Suprapubic skin (tissue), 4 donors: ENCODE data around the gene ADK. TPM values are rescaled to one million over a fixed set of nuclear protein-coding genes. Genes with fewer than 3 reads are reported as not detected.

ENCODE experiments used
- DNase-seq, 2 donors: peaks; one replicate each; pipeline ENCODE4 v3.0.0-alpha.2; 2019; ENCODE audit warnings: low spot score in 2 of 2
- H3K27ac ChIP-seq: fragments of 200-600 bp; sonication (generic); one replicate; pipeline ENCODE4 v1.5.1; 2019
- H3K27me3 ChIP-seq: fragments of 200-600 bp; sonication (generic); one replicate; pipeline ENCODE4 v1.5.1; 2019
- H3K36me3 ChIP-seq: fragments of 200-600 bp; sonication (generic); one replicate; pipeline ENCODE4 v1.5.1; 2019
- H3K4me1 ChIP-seq: fragments of 200-600 bp; sonication (generic); one replicate; pipeline ENCODE4 v1.5.1; 2019
- H3K4me3 ChIP-seq: fragments of 200-600 bp; sonication (generic); one replicate; pipeline ENCODE4 v1.5.1; 2019; ENCODE audit warnings: mild to moderate bottlenecking
- H3K9me3 ChIP-seq: fragments of 200-600 bp; sonication (generic); one replicate; pipeline ENCODE4 v1.5.1; 2019
- EP300 ChIP-seq: sonication (generic); formaldehyde crosslinking; IDR thresholded peaks from one replicate; pipeline ENCODE4 v1.6.1; 2017; ENCODE audit warnings: antibody characterized with exemption
- POLR2A ChIP-seq, 2 donors: fragments of 450-650 bp; IDR thresholded peaks; one replicate each; pipeline ENCODE4 v1.6.1; 2017; ENCODE audit warnings: antibody characterized with exemption in 2 of 2, mild to moderate bottlenecking in 2 of 2, moderate library complexity in 2 of 2
- POLR2AphosphoS5 ChIP-seq, 3 donors: sonication (generic); formaldehyde crosslinking; IDR thresholded peaks; one replicate each; pipeline ENCODE4 v1.6.1; 2017; ENCODE audit warnings: antibody characterized with exemption in 3 of 3
- WGBS: methylation state at CpG from one replicate; pipeline ENCODE4 v1.1.5; 2018; 5-methylcytosine and 5-hydroxymethylcytosine counted together
- total RNA-seq, 4 donors: library from RNA; depleted of rRNA; stranded (reverse); fragments of >200 nt; gene quantifications; one replicate each; pipeline ENCODE4 v1.1.0, GENCODE V29; 2016
- TF ChIP-seq, protein P1 (sequence below), 2 donors: fragments of 200-600 bp in 1 of 2; fragments of 450-650 bp in 1 of 2; sonication (generic) in 1 of 2; IDR thresholded peaks; one replicate each; pipeline ENCODE4 v1.5.1; 2016 to 2019; ENCODE audit warnings: antibody characterized with exemption in 2 of 2, mild to moderate bottlenecking in 1 of 2, moderate library complexity in 1 of 2

Gene ADK
- total RNA-seq, 4 donors from 2014 or later: 33.0 to 57.3 (median 48.0) TPM

DNA sequence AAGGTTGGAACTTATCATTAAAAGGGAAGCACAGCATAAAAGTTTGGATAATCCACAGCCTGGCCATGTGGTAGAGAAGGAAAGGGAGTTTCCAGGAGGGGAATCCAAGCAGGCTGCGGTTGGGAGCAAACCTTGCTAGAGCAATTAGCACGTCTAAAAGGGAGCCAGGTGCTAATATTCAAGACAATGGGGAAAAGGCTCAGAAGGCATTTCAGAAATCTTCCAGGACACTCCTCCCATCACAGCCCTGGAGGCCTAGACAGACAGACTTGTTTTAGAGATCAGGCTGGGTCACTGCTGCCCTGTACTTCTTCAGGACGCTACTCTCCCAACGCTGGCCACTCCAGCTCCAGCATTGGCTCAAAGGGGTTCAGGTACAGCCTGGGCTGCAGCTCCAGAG is 579.2 kb downstream of the ADK start:
- WGBS: 36% methylated on average over 4 of the region's 4 CpGs
- Histone ChIP-seq H3K9me3 (no peaks in the 10 kb centered on the region), H3K27me3 (no peaks in the 10 kb centered on the region), H3K36me3 (no peaks in the 10 kb centered on the region), H3K4me3 (no peak overlapping the region), H3K27ac (no peak overlapping the region), H3K4me1 (no peaks in the 10 kb centered on the region)
- TF ChIP-seq POLR2A (IDR thresholded peaks at IDR 0.05) (no peak), POLR2AphosphoS5 (IDR thresholded peaks at IDR 0.05) (no peak), EP300 (no peak)
- DNase-seq: no peak

DNA sequence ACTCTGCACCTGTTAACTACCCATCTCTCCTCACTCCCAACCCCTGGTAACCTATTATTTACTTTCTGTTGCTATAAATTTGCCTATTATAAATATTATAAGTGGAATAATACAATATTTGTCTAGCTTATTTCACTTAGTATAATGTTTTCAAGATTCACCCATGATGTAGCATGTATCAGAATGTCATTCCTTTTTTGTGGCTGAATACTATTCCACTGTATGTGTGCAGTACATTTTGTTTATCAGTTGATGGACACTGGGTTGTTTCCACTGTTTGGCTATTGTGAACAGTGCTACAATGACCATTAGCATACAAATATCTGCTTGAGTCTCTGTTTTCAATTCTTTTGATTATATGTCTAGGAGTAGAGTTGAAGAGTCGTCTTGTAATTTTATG is 582.6 kb downstream of the ADK start:
- TF ChIP-seq POLR2A (IDR thresholded peaks at IDR 0.05): no peak
- no peak for TF ChIP-seq POLR2AphosphoS5 (IDR thresholded peaks at IDR 0.05)
- TF ChIP-seq, protein P1, sequence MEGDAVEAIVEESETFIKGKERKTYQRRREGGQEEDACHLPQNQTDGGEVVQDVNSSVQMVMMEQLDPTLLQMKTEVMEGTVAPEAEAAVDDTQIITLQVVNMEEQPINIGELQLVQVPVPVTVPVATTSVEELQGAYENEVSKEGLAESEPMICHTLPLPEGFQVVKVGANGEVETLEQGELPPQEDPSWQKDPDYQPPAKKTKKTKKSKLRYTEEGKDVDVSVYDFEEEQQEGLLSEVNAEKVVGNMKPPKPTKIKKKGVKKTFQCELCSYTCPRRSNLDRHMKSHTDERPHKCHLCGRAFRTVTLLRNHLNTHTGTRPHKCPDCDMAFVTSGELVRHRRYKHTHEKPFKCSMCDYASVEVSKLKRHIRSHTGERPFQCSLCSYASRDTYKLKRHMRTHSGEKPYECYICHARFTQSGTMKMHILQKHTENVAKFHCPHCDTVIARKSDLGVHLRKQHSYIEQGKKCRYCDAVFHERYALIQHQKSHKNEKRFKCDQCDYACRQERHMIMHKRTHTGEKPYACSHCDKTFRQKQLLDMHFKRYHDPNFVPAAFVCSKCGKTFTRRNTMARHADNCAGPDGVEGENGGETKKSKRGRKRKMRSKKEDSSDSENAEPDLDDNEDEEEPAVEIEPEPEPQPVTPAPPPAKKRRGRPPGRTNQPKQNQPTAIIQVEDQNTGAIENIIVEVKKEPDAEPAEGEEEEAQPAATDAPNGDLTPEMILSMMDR (IDR thresholded peaks at IDR 0.05): no peak
- TF ChIP-seq EP300: no peak
- DNase-seq: no peak
- H3K4me1 ChIP-seq: no peaks in the 10 kb centered on the region
- no peaks in the 10 kb centered on the region for H3K27me3 ChIP-seq
- H3K4me3 ChIP-seq: no peak overlapping the region
- H3K27ac ChIP-seq: no peak overlapping the region
- no peaks in the 10 kb centered on the region for H3K9me3 ChIP-seq
- 97% methylated on average over 1 of the region's 1 CpG for WGBS
- no peaks in the 10 kb centered on the region for H3K36me3 ChIP-seq

DNA sequence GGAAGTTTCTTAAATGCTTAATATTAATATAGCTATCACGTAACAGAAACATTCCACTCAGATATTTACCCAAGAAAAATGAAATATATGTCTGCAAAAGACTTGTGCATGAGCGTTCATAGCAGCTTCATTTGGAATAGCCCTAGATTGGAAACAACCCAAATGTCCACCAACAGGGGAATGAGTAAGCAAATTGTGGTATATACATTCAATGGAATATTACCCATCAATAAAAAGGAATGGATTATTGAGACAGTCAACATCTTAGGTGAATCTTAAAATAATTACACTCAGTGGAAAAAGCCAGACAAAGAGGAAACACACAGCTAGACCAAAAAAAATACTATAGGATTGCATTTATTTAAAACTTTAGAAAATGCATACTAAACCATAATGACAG is 585.0 kb downstream of the ADK start:
- no peak for DNase-seq

DNA sequence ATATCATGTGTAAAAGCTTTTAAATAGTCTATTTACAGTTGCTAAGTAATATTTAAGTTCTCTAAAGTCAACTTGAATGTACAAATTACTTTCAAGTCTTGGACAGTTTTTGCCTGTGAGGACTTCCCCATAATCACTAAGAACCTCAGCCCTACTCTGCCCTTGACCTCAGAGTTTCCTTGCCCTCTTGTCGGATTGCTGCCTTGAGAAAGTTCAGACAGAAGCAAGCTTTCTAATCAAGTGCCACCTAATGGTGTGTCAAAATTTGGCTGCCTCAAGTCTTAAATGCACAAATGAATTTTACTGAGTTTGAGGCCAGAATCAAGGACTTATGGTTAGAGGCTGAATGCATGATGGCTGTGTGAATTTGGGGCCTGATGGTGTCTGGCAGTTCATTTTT is 587.0 kb downstream of the ADK start:
- Histone ChIP-seq H3K4me1 (no peaks in the 10 kb centered on the region), H3K36me3 (no peaks in the 10 kb centered on the region), H3K27ac (no peak overlapping the region), H3K9me3 (no peaks in the 10 kb centered on the region), H3K4me3 (no peak overlapping the region), H3K27me3 (no peaks in the 10 kb centered on the region)
- no peak for TF ChIP-seq POLR2A (IDR thresholded peaks at IDR 0.05)
- no peak for TF ChIP-seq EP300
- TF ChIP-seq, protein P1 (IDR thresholded peaks at IDR 0.05): no peak
- no peak for TF ChIP-seq POLR2AphosphoS5 (IDR thresholded peaks at IDR 0.05)
- 70% methylated on average over 1 of the region's 1 CpG for WGBS
- no peak for DNase-seq

More for the DNA sequence above, 585.0 kb downstream of the ADK start:
- Histone ChIP-seq H3K4me1 (no peaks in the 10 kb centered on the region), H3K27me3 (no peaks in the 10 kb centered on the region), H3K27ac (no peak overlapping the region), H3K9me3 (no peaks in the 10 kb centered on the region), H3K4me3 (no peak overlapping the region), H3K36me3 (no peaks in the 10 kb centered on the region)
- TF ChIP-seq POLR2A (IDR thresholded peaks at IDR 0.05): no peak
- TF ChIP-seq POLR2AphosphoS5 (IDR thresholded peaks at IDR 0.05): no peak
- TF ChIP-seq, protein P1 (IDR thresholded peaks at IDR 0.05): no peak
- no peak for TF ChIP-seq EP300
- 98% methylated on average over 2 of the region's 2 CpGs for WGBS

DNA sequence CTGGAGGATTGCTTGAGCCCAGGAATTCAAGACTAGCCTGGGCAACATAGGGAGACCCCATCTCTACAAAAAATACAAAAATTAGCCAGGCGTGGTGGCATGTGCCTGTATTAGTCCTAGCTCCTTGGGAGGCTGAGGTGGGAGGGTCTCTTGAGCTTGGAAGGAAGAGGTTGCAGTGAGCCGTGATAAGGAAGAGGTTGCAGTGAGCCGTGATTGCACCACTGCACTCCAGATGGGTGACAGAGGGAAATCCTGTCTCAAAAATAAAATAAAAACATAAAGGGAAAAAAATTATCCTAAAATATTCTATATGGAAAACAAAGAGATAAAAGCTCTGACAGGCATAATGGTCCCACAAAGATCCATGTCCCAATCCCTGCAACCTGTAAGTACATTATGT is 587.5 kb downstream of the ADK start:
- WGBS: 55% methylated on average over 3 of the region's 3 CpGs
- Histone ChIP-seq H3K9me3 (no peaks in the 10 kb centered on the region), H3K27me3 (no peaks in the 10 kb centered on the region), H3K36me3 (no peaks in the 10 kb centered on the region), H3K4me1 (no peaks in the 10 kb centered on the region), H3K4me3 (no peak overlapping the region), H3K27ac (no peak overlapping the region)
- no peak for DNase-seq
- TF ChIP-seq POLR2AphosphoS5 (IDR thresholded peaks at IDR 0.05) (no peak), EP300 (no peak), POLR2A (IDR thresholded peaks at IDR 0.05) (no peak)
- TF ChIP-seq, protein P1 (IDR thresholded peaks at IDR 0.05): no peak

DNA sequence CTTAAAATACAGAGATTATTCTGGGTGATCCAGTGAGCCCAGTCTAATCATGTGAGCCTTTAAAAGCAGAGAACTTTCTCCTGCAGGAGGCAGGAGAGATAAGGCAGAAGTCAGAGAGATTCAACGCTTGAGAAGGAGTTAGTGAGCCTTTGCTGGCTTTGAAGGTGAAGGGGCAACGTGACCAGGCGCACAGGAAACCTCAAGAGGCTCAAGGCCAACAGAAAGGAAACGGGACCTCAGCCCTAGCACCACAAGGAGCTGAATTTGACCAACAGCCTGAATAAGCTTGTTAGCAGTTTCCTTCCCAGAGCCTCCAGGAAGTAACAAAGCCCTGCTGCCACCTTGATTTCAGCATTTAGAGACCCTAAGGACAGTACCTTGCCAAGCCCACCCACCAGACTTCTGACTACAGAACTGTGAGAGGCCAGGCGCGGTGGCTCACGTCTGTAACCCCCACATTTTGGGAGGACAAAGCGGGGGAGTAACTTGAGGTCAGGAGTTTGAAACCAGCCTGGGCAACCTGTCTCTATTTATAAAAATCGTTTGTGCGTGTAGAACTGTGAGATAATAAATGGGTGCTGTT is 588.1 kb downstream of the ADK start:
- H3K36me3 ChIP-seq: no peaks in the 10 kb centered on the region
- no peaks in the 10 kb centered on the region for H3K27me3 ChIP-seq
- no peak overlapping the region for H3K27ac ChIP-seq
- no peak for DNase-seq
- TF ChIP-seq POLR2AphosphoS5 (IDR thresholded peaks at IDR 0.05) (no peak), EP300 (no peak), POLR2A (IDR thresholded peaks at IDR 0.05) (no peak)
- TF ChIP-seq, protein P1 (IDR thresholded peaks at IDR 0.05): no peak
- H3K4me1 ChIP-seq: no peaks in the 10 kb centered on the region
- 69% methylated on average over 10 of the region's 10 CpGs for WGBS
- no peaks in the 10 kb centered on the region for H3K9me3 ChIP-seq
- no peak overlapping the region for H3K4me3 ChIP-seq
